Endothelial cell of umbilical vein (primary cell): ENCODE measurements around the gene RAMP3. TPM values are rescaled to one million over a fixed set of nuclear protein-coding genes. Genes with fewer than 3 reads are reported as not detected.

Experiments used
- BruUV-seq: library from RNA; stranded (reverse); fragments of 400-500 nt; replicated peaks from 2 replicates; lab custom pipeline; 2021; lab: Mats Ljungman, UMichigan
- CTCF ChIA-PET: fragments of 300-600, 350-600 bp; sonication (Branson Sonifier 250); formaldehyde crosslinking; loops from one replicate; lab custom pipeline; 2021; ENCODE audit warnings: antibody characterized with exemption, inconsistent platforms; lab: Charles Lee
- POLR2A ChIA-PET: fragments of 300-600, 350-600 bp; sonication (Branson Sonifier 250); formaldehyde crosslinking; loops from one replicate; lab custom pipeline; 2021; ENCODE audit warnings: antibody characterized with exemption, inconsistent platforms; lab: Charles Lee
- DNase-seq: peaks from one replicate; pipeline ENCODE4 v3.0.0-alpha.2; 2011; ENCODE audit warnings: low read depth, low spot score
- FAIRE-seq: peaks from 2 replicates; lab custom pipeline; 2011; peaks lifted over from hg19 to GRCh38; lab: Jason Lieb, UNC
- H2AFZ ChIP-seq: 2 replicates; pipeline ENCODE4 v1.6.0; 2012; ENCODE audit warnings: low read depth, low read length, control low read depth, inconsistent platforms
- H3K27ac ChIP-seq: 2 replicates; pipeline ENCODE4 v1.5.1; 2011; ENCODE audit warnings: low read depth, mild to moderate bottlenecking, control low read depth, low read length, moderate library complexity; ENCODE audit not compliant: insufficient read depth
- H3K27me3 ChIP-seq, 2 experiments: 2 replicates each; pipeline versions ENCODE4 v1.6.0 to v1.6.1; 2011; ENCODE audit warnings: low read length in 2 of 2, mixed read lengths in 1 of 2; ENCODE audit not compliant: control insufficient read depth in 2 of 2, insufficient read depth in 2 of 2
- H3K36me3 ChIP-seq, 2 experiments: 2 replicates in 1 of 2; 3 replicates in 1 of 2; pipeline ENCODE4 v1.5.1; 2011; ENCODE audit warnings: low read length in 2 of 2, mild to moderate bottlenecking in 1 of 2, moderate library complexity in 1 of 2; ENCODE audit not compliant: control insufficient read depth in 2 of 2, insufficient read depth in 2 of 2; ENCODE audit errors: extremely low read depth in 1 of 2
- H3K4me1 ChIP-seq: 3 replicates; pipeline ENCODE4 v1.5.1; 2011; ENCODE audit warnings: mild to moderate bottlenecking, low read length; ENCODE audit not compliant: control insufficient read depth, insufficient read depth; ENCODE audit errors: extremely low read depth
- H3K4me2 ChIP-seq: 2 replicates; pipeline ENCODE4 v1.6.1; 2011; ENCODE audit warnings: low read length, control low read depth, mixed read lengths; ENCODE audit not compliant: insufficient read depth
- H3K4me3 ChIP-seq, 3 experiments: fragments of 200-600 bp in 1 of 3; sonication (generic), shearing (Covaris generic) in 1 of 3; replicated peaks in 1 of 3; 2 replicates each; pipeline ENCODE4 v1.5.1; 2011 to 2016; ENCODE audit warnings: control low read depth in 3 of 3, low read length in 3 of 3, mild to moderate bottlenecking in 2 of 3, inconsistent platforms in 1 of 3, low read depth in 1 of 3, moderate library complexity in 1 of 3; ENCODE audit not compliant: insufficient read depth in 1 of 3
- H3K79me2 ChIP-seq: 2 replicates; pipeline ENCODE4 v1.6.0; 2012; ENCODE audit warnings: low read length, inconsistent platforms; ENCODE audit not compliant: control insufficient read depth, insufficient read depth
- H3K9ac ChIP-seq: replicated peaks from 2 replicates; pipeline ENCODE3; 2011; ENCODE audit warnings: low read length, control low read depth; ENCODE audit not compliant: insufficient read depth; ENCODE audit errors: extremely low read depth
- H3K9me1 ChIP-seq: replicated peaks from 3 replicates; pipeline ENCODE4 v1.6.0; 2011; ENCODE audit warnings: mild to moderate bottlenecking, low read length; ENCODE audit not compliant: control insufficient read depth, insufficient read depth; ENCODE audit errors: extremely low read depth
- H3K9me3 ChIP-seq: replicated peaks from 2 replicates; pipeline ENCODE4 v1.5.1; 2012; ENCODE audit warnings: low read length, inconsistent platforms; ENCODE audit not compliant: control insufficient read depth, insufficient read depth
- H4K20me1 ChIP-seq: replicated peaks from 2 replicates; pipeline ENCODE3; 2011; ENCODE audit warnings: mild to moderate bottlenecking, low read length; ENCODE audit not compliant: control insufficient read depth, insufficient read depth; ENCODE audit errors: extremely low read depth
- EZH2 ChIP-seq: IDR thresholded peaks from 2 replicates; pipeline ENCODE4 v1.6.1; 2012; ENCODE audit warnings: borderline replicate concordance, low read depth, mild to moderate bottlenecking, moderate library complexity, low read length, inconsistent platforms; ENCODE audit not compliant: severe bottlenecking
- FOS ChIP-seq: IDR thresholded peaks from 2 replicates; pipeline ENCODE4 v1.6.1; 2011; ENCODE audit warnings: mild to moderate bottlenecking, low read length, moderate library complexity, borderline replicate concordance; ENCODE audit not compliant: insufficient read depth
- GATA2 ChIP-seq: IDR thresholded peaks from 2 replicates; pipeline ENCODE4 v1.7.0; 2011; ENCODE audit warnings: low read depth, mild to moderate bottlenecking, moderate library complexity, mixed read lengths, low read length; ENCODE audit not compliant: insufficient read length, insufficient read depth
- POLR2A ChIP-seq: IDR thresholded peaks from 2 replicates; pipeline ENCODE4 v1.6.1; 2012; ENCODE audit warnings: low read depth, mild to moderate bottlenecking, control low read depth, low read length
- POLR2AphosphoS5 ChIP-seq: IDR thresholded peaks from 2 replicates; pipeline ENCODE4 v1.6.1; 2012; ENCODE audit warnings: low read depth, mild to moderate bottlenecking, control low read depth, low read length, moderate library complexity; ENCODE audit not compliant: insufficient read depth
- dilution Hi-C: fragments of 300-500 bp; cut with MboI; formaldehyde crosslinking; loops from one replicate; pipeline ENCODE4 v1.15.0; 2019; ENCODE audit warnings: low sequenced_read_pairs; ENCODE audit not compliant: extremely low pct_ligation_motif_present
- intact Hi-C: fragments of 100-400 bp; cut with micrococcal nuclease; formaldehyde crosslinking; loops from one replicate; pipeline ENCODE4 v1.10.0; 2022
- polyA plus RNA-seq, 4 experiments: library from polyadenylated mRNA; depleted of rRNA in 3 of 4; stranded (reverse) in 3 of 4; unstranded in 1 of 4; fragments of >200 nt; gene quantifications; 2 replicates each; pipeline versions ENCODE4 v1.2.1 to v1.2.3, GENCODE V29; 2011 to 2012; ENCODE audit warnings: missing spikeins in 1 of 4
- total RNA-seq: library from RNA; stranded (reverse); gene quantifications from 2 replicates; pipeline ENCODE4 v1.2.3, GENCODE V29; 2021
- TF ChIP-seq, protein P1 (sequence below): IDR thresholded peaks from 2 replicates; pipeline ENCODE4 v1.6.1; 2011; ENCODE audit not compliant: insufficient read depth, insufficient read length
- TF ChIP-seq, protein P2 (sequence below), 2 donors: IDR thresholded peaks; 1 replicate in 1 of 2; 2 replicates in 1 of 2; pipeline ENCODE4 v1.5.1; 2011; ENCODE audit warnings: low read length in 2 of 2, mild to moderate bottlenecking in 2 of 2, moderate library complexity in 2 of 2, control low read depth in 1 of 2, inconsistent platforms in 1 of 2, low read depth in 1 of 2; ENCODE audit not compliant: insufficient read depth in 1 of 2; ENCODE audit errors: extremely low read depth in 1 of 2

Gene RAMP3
- total and polyA plus RNA-seq, 2 donors (not counting 3 experiments of a cell fraction or from before 2014, with no cell fraction given): not detected

DNA sequence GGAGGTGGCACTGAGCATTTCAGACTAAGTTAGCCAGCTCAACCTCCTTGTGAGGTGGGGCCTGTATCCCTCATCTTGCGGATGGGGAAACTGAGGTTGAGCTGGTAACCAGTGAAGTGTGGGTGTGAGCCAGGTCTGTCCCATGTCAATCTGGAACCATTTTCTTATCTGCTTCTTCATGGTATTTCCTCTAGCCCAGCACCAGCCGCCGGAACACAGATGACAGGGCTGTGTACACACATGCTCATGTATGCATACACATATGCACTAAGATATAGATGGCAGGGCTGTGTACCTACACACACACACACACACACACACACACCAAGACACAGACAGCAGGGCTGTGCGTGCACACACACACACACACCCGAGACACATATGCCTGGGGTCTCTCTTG lies 18.5 kb downstream of the RAMP3 start:
- Histone ChIP-seq H3K4me2 (no peak overlapping the region), H3K27ac (no peak overlapping the region), H3K79me2 (no peaks in the 10 kb centered on the region), H3K4me1 (no peaks in the 10 kb centered on the region), H3K36me3 (no peaks in the 10 kb centered on the region), H3K9me1 (no peaks in the 10 kb centered on the region), H3K9ac (no peak overlapping the region), H3K4me3 (no peak overlapping the region), H3K27me3 (peaks cover 0 to 2% of the 10 kb centered on the region in 2 experiments), H3K9me3 (no peaks in the 10 kb centered on the region), H2AFZ (no peak overlapping the region), H4K20me1 (no peaks in the 10 kb centered on the region)
- intact Hi-C loops: no loop called here
- dilution Hi-C loops: no loop called here
- POLR2A ChIA-PET: no interaction called here
- CTCF ChIA-PET: no interaction called here
- TF ChIP-seq FOS: no peak
- TF ChIP-seq GATA2: no peak
- TF ChIP-seq, protein P1, sequence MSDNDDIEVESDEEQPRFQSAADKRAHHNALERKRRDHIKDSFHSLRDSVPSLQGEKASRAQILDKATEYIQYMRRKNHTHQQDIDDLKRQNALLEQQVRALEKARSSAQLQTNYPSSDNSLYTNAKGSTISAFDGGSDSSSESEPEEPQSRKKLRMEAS: no peak
- no peak for TF ChIP-seq EZH2
- TF ChIP-seq POLR2AphosphoS5: no peak
- TF ChIP-seq, protein P2, sequence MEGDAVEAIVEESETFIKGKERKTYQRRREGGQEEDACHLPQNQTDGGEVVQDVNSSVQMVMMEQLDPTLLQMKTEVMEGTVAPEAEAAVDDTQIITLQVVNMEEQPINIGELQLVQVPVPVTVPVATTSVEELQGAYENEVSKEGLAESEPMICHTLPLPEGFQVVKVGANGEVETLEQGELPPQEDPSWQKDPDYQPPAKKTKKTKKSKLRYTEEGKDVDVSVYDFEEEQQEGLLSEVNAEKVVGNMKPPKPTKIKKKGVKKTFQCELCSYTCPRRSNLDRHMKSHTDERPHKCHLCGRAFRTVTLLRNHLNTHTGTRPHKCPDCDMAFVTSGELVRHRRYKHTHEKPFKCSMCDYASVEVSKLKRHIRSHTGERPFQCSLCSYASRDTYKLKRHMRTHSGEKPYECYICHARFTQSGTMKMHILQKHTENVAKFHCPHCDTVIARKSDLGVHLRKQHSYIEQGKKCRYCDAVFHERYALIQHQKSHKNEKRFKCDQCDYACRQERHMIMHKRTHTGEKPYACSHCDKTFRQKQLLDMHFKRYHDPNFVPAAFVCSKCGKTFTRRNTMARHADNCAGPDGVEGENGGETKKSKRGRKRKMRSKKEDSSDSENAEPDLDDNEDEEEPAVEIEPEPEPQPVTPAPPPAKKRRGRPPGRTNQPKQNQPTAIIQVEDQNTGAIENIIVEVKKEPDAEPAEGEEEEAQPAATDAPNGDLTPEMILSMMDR (IDR thresholded peaks at IDR 0.05; ENCODE audit: extremely low read depth in 1 of 2, insufficient read depth in 1 of 2, low read depth in 1 of 2, low read length in 2 of 2): no peak
- no peak for TF ChIP-seq POLR2A
- DNase-seq (no peak), FAIRE-seq (no peak)
- no TSS peak for BruUV-seq
